NCI-H2196 (cell line): ENCODE results near the gene EGR2.

Experiments used
- DNase-seq: peaks from one replicate; lab custom pipeline; 2025; ENCODE audit not compliant: unreplicated experiment; lab: John Stamatoyannopoulos, UW

The EGR2 gene

DNA sequence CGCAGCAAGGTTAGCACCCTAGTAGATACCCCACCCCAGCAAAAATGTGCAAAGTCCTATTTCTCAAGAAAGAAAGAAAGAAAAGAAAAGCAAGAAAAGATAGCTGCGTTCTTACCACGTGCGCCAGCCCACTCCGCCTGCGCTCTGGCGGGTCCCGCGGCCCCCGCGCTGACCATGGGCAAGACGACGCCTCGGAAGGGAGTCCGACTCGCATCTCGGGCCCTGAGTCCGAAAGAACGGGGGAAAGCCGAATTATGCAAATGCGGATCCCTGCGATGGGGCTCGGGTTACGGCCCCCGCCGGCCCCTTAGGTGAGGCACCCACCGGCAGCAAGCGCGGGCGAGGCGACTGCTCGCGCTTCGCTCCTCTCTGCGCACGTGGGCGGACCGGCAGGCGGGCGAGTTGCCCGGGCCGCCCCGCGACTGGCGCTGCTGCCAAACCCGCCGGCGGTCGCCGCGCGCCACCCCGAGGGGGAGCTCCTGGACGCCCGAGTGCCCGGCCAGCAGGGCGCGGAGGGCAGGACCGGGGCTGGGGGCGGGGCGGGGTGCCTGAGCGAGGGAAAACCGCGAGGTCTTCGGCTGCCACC, 2.4 kb upstream of the EGR2 start:
- DNase-seq: peak; percentile 15

DNA sequence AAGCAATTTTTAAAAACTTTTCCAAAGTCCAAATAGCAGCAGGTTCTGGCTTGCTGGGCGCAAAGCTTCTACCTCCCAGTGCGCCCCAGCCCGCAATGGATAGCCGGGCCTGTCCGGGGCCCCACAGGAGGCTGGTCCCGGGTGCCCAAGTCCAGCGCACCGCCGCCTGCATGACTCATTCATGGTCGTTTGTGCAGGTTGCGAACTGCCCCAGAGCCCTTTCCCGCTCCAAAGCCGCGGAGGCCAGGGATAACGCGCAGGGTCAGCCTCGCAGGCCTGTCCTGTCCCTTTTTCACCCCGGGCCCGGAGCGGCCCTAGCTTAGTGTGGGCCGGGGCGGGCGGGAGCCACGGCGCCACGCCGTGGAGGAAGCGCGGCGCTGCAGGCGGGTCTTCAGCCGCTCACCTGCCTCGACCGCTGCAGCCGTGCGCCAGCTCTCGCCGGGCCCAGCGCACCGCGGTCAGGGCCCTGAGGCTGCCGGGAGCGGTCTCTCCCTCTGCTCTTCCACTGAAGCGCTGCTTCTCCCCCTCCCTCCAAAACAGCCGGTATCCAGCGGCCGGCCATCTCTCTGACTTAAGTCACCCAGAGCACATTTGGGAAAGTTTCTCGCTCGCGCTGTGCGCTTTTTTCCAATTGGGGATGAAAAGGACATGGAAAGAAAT, 1.7 kb upstream of the EGR2 start:
- DNase-seq: peak; percentile 63

DNA sequence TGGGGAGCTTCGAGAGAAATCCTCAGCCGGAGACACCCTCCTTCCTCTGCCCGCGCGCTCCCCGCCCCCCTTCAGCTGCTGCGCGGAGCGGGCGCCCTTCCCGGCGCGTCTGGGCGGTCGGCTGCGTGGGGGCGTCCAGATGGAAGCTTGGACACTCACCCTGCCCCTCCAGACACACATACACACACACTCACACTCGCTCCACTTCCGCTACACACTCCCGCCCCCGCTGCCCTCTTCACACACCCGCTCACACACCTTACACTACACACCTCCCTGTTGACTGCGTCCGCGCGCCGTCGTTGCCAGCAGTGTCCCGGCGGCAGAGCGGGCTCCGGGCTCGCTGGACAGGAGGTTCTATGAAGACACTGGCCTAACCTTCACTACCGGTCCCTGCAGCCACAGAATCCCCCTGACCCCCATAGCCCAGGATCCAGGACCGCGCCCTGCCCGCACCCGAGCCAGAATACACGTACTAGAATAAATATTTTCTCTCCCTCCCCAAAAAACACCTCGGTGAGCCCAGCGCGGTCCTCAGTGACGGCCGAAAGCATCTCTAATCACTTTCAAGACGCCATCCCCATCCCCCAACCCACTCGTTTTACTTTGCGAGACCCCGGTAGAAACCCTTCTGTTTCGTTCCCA, 1.1 kb upstream of the EGR2 start:
- DNase-seq: peak; percentile 6

DNA sequence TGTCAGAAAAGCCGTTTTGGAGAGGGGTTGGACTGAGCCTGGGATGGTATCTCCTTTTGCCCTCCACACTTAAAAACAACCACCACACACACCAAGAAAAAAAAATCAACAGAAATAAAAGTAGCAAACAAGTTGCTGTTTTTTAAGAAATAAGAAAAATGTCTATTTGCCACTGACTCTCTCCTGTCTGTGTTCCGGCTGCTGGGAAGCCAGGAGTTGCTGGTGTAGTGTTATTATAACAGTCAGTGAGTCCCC, 163 bp downstream of the EGR2 start:
- DNase-seq: no peak

DNA sequence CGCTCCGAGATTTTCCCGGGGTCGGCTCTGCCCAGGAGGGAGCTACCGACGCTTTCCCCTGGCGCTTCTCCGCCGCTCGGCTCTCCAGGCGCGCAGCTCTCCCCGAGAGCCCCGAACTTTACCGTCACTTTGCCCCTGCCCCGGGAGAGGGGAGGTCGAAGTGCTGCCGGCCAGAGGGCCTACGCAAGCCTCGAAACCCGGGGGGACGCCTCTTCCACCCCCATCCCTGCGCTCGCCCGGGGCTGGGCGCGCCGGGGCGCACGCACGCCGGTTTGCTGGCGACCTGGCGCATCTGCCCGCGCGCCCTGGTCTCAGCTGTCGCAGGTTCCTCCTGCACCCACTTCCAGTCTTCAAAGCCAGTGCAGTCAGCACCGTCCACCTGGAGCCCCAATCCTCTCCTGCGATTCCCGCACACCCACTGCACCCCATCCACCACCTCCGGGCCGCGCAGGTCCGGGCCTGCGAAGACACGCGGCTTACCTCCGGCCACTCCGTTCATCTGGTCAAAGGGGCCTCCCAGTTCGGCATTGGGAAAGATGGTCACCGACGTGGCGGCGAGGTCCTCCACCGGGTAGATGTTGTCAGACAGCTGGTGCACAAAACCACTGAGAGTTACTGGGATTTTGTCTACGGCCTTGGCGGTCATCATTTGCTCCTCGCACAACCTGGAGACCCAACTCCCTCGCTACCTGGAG, 638 bp downstream of the EGR2 start:
- no peak for DNase-seq

DNA sequence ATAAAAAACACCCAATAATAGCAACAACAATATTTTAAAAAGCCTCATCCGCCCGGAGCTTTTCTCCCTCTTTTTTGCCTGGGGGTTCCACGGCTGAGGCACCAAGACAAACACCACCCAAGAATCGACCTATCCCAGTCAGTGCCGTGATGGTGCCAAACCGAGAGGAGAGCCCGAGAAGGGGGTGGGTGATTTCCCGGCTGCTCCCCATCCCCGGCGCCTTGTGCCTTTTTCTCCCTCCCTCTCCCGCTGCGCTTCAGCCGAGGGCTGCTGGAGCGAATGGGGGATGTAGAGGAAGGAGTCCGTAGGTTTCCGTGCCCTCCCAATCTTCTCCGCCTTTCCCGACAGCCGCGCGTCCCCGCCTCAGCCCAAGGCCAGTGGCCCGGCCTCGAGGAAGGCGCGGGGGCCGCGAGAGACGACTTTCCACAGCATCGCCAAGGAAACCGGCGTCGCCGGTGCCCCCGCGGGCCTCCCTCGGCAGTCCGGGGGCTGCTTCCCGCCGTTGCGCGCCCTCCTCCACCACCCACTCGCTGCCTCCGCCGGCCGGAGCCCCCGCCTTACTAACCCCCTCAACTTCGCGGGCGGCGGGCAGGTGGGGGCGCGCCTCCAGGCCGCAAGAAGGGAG, 1.3 kb downstream of the EGR2 start:
- no peak for DNase-seq

DNA sequence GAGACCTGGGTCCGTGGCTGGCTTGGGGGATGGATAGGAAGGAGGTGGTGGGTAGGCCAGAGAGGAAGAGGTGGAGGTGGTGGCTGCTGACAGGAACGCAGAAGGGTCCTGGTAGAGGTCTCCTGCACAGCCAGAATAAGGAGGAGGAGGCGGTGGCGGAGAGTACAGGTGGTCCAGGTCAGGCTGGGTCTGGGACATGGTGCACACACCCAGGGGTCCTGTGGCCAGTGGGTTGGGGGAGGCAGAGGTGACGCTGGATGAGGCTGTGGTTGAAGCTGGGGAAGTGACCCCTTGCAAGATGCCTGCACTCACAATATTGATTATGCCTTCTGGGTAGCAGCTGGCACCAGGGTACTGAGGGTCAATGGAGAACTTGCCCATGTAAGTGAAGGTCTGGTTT, 2.2 kb downstream of the EGR2 start:
- DNase-seq: no peak

DNA sequence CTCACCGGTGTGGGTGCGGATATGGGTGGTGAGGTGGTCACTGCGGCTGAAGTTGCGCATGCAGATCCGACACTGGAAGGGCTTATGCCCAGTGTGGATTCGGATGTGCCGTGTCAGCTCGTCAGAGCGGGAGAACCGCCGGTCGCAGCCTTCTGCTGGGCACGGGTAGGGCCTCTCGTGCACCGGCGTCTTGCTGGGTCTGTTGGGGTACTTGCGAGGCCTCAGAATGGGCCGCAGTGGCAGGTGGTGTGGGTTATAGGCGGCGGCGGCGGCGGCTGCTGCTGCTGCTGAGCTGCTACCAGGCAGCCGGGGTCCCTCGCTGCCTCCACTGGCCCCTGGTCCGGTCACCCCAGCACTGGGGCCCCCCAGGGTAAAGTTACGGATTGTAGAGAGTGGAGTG, 2.7 kb downstream of the EGR2 start:
- DNase-seq: no peak

DNA sequence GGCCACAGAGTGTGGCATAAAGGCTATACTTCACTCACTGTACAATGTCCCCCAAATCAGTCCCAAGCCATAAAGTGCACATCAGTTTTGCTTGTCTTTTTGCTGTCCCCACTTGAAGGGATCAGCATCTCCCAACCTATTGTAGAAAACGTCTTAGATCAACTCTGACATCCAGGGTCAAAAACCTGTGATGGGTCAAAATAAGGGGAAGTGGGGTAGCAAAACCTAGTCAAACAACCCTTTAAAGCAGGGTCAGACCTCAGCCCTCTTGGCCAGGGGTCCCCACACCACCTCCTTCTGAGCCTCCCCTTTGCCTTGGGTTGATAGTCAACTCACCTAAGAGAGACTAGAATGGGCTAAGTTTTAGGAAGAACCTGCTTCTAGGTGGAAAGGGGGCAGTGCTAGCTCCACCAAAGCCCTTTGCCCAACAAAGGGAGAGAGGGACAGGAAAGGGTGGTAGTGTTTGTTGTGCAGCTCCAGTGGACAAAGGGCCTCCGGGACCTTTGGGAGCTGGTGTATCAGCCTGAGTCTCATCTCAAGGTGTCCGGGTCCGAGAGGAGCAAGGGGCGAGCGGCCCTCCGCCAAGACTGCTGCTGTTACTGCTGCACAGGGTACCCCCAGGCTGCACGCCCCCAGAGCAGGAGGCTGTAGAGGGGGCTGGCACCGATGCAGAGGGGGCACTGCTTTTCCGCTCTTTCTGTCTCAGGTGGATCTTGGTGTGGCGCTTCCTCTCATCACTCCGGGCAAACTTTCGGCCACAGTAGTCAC, 3.3 kb downstream of the EGR2 start:
- no peak for DNase-seq

DNA sequence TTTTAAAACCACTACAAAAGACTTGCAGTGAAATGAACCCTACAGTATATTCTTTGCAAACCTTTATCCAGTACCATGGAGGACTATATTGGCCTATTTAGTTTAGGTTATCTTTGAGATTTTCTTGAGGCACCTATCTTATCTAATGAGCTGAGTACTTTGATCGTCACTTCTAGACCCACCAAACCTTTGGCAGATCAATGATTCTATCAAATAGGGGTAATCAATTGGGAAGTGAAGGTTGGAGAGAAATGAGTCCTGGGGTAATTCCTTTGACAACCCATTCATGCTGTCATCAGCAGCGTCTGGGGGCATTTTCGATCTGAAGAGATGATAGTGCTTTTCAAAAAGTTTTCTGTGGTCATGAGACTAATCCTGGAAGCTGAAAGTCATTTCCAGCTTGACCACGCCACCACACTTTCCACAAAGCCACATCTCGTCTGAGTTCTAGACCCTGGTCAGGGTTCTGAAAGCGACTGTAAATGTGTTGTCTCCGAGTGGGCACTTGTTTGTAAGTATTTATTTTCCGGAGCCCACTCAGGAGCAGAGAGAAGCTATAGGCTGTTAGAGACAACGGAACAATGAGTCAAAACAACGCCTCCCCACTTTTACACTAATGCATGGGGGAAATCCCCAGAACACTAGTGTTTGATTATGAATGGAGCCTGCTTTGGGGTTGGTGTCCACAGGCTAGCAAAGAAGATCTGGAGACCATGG, 4.8 kb downstream of the EGR2 start:
- no peak for DNase-seq

DNA sequence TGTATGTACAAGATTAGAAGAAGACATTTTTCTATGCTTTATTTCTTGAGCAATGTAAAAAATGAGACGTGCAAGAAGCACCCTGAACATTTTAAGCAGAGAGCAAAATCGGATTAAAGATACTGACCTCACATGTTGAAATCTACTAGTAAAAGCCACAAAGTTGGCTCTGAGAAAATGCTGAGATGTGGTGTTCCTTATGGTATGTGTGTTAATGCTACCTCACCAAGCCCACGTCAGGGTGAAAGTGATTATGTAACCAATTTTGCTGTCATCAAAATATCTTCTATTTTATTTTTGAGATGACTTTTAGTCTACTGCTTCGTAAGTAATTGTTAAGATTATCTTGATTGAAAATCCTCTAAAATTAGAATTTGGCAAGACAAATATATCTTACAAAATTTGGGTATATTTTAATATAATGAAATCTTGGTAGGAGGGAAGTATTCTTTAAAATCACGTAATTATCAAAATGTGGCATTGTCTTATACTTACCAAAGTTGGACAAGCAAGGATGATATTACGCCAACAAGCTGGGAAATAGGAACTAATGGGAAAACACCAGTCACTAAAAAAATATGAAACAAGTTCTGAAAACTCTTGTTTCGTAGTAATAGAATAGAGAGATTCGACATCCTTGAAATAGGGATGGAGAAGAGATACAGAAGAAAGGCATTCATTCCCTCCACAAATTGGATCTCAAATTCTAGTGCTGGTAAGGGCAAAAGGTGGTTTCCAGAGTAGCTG, 5.8 kb downstream of the EGR2 start:
- DNase-seq: no peak

DNA sequence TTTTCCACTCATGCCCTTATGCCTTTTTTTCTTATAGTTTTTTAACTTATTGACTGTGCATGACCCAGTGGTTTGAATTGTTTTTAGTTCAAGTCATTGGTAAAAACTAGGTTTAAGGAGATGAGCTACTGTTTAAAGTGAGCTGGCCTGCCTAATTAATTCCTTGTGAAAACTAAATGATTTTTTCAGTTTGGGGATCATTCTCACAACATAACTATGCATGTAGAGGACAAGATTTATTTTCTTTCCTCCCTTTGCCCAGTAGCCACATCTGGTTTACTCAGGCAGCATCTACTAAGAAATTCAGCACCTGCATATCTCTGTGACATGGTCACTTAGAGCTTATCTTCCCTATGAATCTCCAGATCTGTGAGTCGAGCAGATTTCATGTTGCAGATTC, 9.9 kb downstream of the EGR2 start:
- no peak for DNase-seq

DNA sequence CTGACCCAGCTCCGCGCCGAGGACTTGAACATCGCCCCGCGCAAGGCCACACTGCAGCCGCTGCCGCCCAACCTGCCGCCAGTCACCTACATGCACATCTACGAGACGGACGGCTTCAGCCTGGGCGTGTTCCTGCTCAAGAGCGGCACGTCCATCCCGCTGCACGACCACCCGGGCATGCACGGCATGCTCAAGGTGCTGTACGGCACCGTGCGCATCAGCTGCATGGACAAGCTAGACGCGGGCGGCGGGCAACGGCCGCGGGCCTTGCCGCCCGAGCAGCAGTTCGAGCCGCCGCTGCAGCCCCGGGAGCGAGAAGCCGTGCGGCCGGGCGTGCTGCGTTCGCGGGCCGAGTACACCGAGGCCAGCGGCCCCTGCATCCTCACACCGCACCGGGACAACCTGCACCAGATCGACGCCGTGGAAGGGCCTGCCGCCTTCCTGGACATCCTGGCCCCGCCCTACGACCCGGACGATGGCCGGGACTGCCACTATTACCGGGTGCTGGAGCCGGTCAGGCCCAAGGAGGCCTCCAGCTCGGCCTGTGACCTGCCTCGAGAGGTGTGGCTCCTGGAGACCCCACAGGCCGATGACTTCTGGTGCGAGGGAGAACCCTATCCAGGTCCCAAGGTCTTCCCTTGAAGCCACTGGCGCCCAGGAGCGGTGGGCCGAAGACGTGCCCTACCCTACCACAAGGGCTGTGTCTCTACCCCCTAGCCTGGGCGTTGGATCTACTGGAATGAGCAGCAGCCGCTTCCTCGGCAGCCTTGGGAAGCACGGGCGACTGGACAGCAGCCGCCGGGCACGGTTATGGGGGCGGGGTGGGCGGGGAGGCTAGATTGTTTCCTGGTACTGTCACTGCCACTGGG, 10.7 kb downstream of the EGR2 start:
- no peak for DNase-seq

DNA sequence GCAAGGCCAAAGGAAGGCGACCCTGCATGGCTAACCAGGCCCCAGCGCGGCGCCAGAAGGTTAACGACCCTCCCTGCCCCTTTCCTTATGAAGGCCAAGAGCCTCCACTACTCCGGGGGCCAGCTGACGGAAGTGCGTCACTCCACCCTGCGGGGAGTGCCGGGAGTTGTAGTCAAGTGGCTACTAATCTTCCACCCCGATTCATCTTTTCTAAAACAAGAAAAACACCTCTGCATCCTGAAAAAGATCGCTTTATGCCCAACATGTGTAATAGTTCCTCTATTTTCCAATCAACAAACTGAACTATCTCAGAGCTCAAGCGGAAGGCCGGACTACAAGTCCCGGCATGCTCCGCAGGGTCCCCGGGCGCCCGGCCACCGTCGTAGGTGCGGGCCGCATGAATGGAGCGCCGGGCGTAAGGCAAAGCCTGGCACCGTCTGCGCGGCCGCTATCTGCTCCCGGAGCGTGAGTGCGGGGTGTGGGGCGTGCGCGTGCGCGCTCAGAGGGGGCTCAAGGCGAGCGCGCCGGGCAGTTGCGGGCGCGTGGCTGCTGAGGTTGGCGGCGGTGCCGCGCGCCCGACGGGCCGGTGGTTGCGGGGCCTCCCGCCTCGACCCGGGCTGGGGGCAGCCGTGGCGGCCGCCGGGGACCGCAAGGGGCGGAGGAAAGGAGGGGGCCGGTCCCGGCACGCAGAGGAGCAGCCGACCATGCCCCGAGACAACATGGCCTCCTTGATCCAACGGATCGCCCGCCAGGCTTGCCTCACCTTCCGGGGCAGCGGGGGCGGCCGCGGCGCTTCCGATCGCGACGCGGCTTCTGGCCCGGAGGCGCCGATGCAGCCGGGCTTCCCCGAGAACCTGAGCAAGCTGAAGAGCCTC, 11.6 kb downstream of the EGR2 start, which contains the start of gene ADO:
TSS of gene ADO (plus strand) at position 365 of the 875 bp plus-strand sequence. CDS start at position 705, 340 bp downstream.
- peak; percentile 75 for DNase-seq

DNA sequence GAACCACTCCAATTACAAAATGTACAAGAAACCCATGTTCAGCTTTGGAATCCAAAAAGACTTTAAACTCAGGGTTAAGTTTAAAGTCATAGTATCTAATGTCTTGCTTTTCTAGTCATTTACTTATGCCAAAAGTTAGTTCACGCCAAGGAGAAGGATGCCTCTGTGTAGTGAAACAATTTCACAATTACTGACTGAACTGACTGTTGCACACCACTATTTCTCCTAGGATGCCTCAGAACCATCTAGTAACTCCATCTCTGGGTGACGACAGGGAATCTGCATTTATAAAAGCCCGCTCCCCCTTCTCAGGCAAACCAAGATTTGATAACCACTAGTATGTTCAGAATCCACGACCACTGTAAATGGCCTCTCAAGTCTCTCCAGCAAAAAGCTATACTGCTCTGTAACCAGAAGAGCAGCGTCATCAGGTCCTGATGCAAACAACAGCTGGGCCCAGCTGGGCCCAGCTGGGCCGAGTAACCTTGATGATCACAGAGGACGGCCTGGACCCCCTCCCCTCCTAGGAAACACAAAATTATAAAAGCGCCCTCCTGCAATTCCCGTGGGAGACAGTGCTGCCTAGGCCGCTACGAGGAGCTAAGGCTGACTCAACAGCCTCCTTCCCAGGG, 12.3 kb downstream of the EGR2 start:
- no peak for DNase-seq

DNA sequence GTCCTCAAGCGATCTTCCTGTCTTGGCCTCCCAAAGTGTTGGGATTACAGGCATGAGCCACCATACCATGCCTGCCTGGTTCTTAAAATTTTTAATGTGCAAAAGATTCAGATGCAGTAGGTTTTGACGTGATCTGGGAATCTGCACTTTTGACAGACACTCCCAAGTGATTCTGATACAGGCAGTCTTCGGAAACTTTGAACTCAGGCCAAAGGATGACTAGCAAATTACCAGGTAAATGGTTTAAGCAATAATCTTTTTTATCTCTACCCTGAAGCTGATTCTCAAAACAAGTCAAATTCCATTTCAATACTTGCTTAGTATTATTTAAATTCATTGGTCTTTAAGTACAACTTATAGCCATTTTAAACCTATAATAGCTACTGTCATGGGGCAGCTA, 14.3 kb downstream of the EGR2 start:
- DNase-seq: no peak

DNA sequence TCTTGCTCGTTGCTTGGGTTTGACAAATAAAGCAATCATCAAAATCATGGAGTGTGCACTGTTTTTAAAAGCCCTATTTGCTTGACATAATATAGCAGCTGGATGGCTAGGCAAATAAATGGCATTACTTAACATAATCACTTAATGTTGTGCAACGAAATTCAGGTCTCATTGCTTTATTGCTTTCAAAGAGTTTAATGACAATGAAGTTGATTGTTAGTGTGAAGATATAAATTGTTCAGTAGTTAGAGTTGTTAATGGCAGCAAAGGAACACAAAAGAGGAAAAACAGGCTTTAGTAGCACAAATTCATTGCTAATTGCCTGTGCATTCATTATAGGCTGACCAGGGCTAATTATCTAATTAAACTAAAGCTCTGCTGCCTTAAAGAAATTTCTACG, 19.3 kb downstream of the EGR2 start:
- no peak for DNase-seq
